ENCODE data around the gene SEMA4F. TPM values are rescaled to one million over a fixed set of nuclear protein-coding genes. Genes with fewer than 3 reads are reported as not detected.
A peak's percentile ranks its signal among the peaks of the same experiment; 100 is the strongest.

SEMA4F gene
- total RNA-seq, 1 donor from 2014 or later: 12.5 TPM

DNA sequence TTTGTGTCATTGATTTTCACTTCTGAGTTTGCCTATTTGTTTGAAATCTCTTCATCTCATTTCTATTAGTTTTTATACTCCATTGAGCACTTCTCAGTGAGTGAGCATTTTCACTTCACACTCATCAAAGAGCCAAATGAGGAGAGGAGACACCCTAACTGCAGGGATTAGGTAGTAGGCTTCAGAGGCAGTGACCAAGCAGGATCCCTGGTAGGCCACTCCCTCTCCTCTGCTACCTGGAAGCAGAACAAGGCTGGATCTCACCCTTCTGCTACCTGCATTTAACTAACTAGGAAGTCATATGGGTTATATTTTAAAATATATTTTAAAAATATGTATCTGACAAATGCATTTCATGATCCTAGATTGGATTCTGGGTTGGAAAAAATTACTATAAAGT is 52.7 kb downstream of the SEMA4F start:
- DNase-seq (ENCODE audit: low spot score): no peak

DNA sequence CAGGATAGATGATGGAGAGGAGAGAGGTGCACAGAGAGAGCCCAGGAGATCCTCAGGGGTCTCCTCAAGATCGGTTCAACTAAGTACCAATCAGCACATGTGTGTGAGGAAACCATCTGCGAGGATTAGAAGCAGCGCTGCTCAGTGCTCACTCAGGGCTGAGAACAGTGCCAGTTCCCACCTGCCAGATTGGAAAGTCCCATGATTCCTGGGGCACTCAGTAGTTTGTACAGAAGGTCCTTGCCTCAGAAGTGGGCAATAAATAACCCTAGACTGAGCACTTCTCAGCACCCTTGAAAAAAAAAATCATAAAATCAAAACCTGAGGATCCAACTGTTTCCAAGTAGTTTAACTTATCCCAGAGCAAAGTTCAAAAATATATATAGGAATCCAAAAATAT is 53.8 kb downstream of the SEMA4F start:
- DNase-seq (ENCODE audit: low spot score): no peak

DNA sequence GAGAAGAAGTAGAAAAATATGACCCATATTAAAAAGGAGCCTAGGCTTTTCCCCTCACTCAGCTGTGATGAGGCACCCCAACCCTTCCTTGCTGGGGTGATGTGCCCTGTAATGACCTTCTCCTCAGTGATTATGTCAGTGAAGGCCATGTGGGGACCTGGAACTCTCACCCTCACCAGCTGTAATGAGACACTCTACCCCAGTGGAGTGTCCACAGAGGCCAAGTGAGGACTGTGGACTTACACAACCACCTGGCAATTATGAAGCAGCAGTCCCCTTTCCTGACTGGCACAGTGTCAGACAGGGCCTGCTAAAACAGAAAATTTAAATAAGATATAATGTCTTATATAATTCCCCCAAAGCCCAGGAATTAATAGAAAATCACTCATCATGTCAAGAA is 54.2 kb downstream of the SEMA4F start:
- DNase-seq (ENCODE audit: low spot score): no peak

DNA sequence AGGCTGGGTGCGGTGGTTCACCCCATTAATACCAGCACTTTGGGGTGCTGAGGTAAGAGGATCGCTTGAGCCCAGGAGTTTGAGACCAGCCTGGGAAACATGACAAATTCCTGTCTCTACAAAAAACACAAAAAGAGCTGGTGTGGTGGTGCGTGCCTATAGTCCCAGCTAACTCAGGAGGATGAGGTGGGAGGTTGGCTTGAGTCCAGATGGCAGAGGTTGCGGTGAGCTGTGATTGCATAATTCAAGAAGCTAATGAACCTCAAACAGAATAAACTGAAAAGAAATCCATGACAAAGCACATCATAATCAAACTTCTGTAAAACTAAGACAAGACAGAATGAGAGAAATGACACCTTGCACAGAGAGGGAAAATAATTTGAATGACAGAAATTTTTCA is 54.8 kb downstream of the SEMA4F start:
- no peak for DNase-seq (ENCODE audit: low spot score)

DNA sequence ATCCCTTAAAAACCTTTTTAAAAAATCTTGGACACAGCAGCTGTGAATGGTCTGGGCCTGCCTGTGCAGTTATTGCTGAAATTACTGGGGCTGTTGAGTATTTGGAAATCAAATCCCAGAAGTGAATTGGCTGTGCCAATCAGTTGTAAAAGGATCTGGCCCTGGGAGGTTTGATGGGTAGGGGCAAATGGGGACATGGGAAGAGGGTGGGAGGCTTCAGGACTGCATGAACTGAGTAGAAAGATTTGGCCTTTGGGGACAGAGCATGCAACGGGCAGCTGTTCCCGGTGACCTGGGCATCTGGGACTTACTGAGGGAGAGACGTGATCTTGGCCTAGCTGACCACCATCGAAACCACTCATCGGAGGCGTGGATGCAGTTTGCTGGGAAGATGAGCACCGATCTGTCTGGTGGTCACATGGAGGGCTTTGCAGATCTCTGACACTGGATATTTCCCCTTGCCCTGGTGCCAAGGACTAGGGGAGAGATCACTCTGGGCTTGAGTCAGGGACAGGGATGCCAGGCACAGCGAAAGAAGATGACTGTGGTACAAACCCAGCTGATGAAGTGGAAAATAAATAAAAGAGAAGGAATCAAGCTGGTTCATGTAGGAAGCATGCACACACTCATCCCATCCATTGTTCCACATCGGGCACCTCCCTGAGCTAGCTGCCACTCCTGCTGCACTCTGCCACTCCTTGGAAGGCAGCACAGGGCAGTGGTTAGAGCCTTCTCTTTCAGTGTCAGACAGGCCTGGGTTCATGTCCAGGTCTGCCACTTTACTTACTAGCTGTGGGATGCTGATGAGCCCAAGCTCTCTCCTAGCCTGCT is 58.4 kb downstream of the SEMA4F start:
- DNase-seq (ENCODE audit: low spot score): no peak

DNA sequence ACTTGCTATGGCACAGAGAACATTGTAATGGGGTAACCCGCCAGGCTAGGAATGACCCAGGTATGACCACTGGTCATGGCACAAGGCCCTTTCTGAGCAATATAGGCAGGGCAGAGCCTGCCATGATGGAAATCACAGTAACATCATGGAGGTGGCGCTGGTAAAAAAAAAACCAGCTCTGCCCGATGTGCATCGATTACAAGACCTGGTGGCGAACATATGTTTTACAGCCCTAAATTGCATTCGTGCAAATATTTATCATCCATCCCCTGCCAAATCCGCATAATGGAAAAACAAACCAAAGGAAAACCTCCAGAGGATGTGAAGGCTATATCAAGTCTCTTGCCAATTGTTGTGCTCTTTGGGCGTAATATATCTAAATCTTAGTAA is 60.6 kb downstream of the SEMA4F start:
- no peak for DNase-seq (ENCODE audit: low spot score)

DNA sequence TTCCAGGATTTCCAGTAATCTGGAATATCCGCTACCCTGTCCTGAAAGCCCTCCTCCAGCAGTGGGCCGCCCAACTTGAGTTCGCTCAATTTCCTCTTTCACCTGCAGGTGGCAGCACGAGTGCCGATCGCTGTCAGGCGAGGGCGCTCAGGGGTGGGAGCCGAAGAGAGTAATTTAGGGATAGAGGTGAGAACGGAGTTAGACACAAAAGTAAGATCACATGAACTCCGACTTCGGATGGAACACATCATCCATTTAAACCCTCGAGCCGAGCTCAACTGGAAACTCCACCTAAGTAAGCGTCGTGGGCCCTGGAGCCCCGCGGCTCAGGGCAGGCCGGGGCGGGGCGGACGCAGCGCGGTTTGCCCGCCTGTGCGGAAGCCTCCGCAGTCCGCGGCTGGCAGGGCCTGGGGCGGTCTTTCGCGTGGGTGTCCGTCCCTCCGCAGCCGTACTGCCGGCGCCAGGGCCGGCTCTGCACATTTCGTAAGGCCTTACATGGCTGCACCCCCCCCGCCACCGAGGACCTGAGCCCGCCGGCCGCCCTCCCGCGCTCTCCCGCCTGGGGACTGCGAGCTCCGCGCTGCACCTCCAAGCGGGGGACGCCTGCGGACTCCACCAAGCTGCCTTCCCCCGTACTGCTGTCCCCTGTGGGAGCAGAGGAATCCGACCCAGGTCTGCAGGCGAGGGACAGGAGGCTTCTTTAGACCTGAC is 61.2 kb downstream of the SEMA4F start:
- peak; percentile 82 for DNase-seq (ENCODE audit: low spot score)

DNA sequence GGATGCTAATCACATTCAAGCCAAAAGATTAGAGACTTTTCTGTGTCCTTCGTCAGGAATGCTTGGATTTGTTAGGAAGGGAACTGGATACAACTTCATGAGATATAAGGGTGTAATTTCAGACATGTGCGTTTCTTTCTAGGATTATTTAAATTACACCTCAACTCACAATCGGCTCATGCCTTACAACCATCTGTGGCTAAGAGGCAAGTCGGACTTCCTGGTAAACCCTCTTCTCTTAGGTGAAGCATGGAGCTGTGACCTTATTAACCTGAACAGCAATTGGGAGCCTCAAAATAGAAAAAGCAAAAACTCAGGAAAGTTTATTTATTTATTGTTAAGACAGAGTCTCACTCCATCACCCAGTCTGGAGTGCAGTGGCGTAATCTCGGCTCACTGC is 61.8 kb downstream of the SEMA4F start:
- no peak for DNase-seq (ENCODE audit: low spot score)

DNA sequence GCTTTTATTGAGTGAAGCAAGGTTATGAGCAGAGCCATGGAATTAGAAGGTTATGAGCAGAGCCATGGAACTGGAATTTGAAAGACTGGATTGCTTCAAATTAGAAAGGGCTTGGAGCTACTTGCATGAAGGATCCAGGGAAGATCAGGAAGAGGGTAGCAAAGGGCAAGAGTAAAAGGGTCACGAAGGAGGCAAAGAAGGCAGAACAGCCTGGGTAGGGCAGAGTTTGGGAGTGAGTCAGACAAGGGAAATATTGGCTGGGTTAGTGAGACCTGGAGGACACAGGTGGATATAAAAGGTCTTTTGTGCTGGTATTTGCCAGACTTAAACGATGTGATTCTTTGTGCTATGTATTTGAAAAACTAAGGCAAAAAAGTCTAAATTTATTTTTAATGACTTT is 65.0 kb downstream of the SEMA4F start:
- no peak for DNase-seq (ENCODE audit: low spot score)

DNA sequence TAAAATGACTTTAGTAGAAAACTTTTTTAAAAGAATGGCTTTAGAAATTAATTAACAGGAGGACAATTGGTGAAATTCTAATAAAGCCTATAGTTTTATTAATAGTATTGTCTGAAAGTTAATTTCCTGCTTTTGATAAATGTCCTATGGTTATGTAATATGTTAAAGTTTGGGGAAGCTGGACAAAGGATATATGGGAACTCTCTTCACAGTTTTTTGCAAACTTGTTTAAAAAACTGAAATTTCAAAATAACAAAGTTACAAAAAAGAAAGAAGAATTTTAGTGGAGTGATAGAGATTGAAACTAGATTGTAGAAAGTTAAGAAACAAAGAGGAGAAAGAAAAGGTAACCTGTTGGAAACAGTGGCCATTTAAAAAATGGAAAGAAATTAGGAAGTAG is 67.3 kb downstream of the SEMA4F start:
- DNase-seq (ENCODE audit: low spot score): no peak

DNA sequence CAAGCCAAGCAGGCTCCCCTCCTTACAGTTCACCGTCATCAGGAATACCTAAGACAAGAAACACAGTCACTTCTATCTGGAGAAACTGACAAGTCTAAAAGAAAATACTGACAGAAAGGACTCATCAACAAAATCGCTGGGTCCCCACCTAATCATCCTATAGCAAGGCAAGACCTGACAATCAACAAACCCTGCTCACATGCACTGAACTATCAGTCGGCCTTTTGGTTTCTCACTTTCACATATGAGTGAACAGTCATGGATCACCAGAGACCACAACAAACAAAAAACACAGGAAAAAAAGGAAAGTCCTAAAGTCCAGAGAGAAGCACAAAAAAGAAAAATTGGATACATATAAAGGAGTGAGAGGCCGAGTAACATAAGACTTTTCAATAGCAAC is 70.4 kb downstream of the SEMA4F start:
- no peak for DNase-seq (ENCODE audit: low spot score)

DNA sequence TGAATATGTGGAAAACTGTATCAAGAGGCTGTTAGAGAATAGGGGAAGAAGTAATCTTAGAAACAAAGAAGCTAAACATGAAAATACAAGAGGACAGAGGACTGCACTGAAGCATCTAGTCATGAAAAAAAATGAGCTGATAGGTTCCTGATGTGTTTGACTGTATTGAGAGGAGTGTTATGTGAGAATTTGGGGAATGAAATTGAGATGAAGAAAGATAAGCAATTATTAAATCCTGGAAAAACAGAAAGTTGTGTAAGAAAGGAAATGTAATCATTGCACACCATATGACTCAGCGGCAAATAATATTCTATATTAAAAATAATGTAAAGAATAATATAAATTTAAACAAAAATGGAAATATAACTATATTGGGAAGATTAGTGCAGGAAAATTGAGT is 71.2 kb downstream of the SEMA4F start:
- no peak for DNase-seq (ENCODE audit: low spot score)

DNA sequence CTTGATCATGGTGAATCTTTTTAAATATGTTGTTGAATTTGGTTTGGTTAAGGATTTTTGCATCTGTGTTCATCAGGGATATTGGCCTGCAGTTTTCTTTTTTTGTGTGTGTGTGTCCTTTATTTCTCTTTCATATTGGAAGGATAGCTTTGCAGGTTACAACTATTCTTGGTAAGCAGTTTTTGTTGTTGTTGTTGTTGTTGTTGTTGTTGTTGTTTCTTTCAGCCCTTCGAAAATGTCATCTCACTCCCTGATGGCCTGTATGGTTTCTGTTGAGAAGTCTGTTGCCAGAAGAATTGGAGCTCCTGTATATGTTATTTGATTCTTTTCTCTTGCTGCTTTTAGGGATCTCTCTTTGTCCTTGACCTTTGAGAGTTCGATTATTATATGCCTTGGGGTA is 74.8 kb downstream of the SEMA4F start:
- DNase-seq (ENCODE audit: low spot score): no peak

DNA sequence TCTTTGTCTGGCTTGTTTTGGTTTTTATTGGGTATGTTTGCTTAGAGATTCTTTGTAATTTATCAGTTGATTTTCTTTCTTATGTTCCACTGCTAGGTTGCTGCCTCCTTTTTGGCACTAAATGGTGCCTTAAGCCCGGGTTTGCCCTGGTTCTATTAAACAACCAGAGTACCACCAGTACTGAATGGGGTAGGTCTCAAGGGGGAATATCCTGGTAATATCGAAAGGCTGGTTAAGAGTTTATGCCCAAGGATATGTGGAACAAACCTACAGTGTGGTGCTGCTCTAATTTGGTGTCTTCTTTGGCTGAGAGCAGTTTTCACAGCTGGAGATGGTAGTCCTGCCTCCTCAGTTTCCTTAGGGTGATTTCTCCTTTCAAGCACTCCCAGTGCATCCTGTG is 76.5 kb downstream of the SEMA4F start:
- no peak for DNase-seq (ENCODE audit: low spot score)

Other genes starting within 250 kb of the SEMA4F start
- 12.9 TPM for gene C2orf81, start 232.6 kb upstream of the SEMA4F start, total RNA-seq
- gene WDR54, start 232.5 kb upstream of the SEMA4F start, total RNA-seq: 38.1 TPM
- 86.4 TPM for gene RTKN, start 212.3 kb upstream of the SEMA4F start, total RNA-seq
- gene INO80B, start 199.2 kb upstream of the SEMA4F start, total RNA-seq: 51.8 TPM
- gene WBP1, start 195.8 kb upstream of the SEMA4F start, total RNA-seq: 132 TPM
- 80.0 TPM for gene MOGS, start 188.9 kb upstream of the SEMA4F start, total RNA-seq
- 80.9 TPM for gene MRPL53, start 181.6 kb upstream of the SEMA4F start, total RNA-seq
- gene CCDC142, start 171.2 kb upstream of the SEMA4F start, total RNA-seq: 26.5 TPM
- 41.0 TPM for gene TTC31, start 171.2 kb upstream of the SEMA4F start, total RNA-seq
- gene LBX2, start 154.6 kb upstream of the SEMA4F start, total RNA-seq: 3.3 TPM
- 35.3 TPM for gene PCGF1, start 146.6 kb upstream of the SEMA4F start, total RNA-seq
- 0.12 TPM for gene TLX2, start 139.8 kb upstream of the SEMA4F start, total RNA-seq
- gene DQX1, start 128.0 kb upstream of the SEMA4F start, total RNA-seq: 0.43 TPM
- gene AUP1, start 124.5 kb upstream of the SEMA4F start, total RNA-seq: 146 TPM
- 31.0 TPM for gene HTRA2, start 124.3 kb upstream of the SEMA4F start, total RNA-seq
- gene LOXL3, start 100.3 kb upstream of the SEMA4F start, total RNA-seq: 15.9 TPM
- 31.9 TPM for gene DOK1, start 99.5 kb upstream of the SEMA4F start, total RNA-seq
- 2.0 TPM for gene M1AP, start 5.9 kb upstream of the SEMA4F start, total RNA-seq
- 23.7 TPM for gene HK2, start 179.9 kb downstream of the SEMA4F start, total RNA-seq

Measured in mucosa of gallbladder (tissue), 1 donor.